ENCODE data around the gene CXCL1.

CXCL1 gene

DNA sequence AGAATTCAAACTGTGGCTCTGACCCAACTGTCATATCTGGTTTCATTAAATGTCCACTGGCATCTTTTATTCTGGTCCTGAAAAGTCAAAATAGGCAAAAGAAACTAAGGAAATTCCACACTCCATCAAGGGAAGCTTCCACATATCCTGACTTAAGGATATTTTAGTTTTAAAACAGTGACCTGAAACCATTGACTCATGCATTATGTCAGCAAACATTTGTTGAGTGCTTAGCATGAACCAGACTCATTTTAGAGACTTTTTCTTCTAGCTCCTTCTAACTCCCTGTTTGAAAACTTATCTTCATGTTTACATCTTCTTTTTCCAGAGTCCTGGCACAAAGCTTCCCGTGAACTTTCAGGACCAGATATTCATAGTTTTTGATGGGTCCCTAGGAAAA is 6.9 kb upstream of the CXCL1 start:
- H3K27ac ChIP-seq, result no peak overlapping the region
- TF ChIP-seq, protein P1, sequence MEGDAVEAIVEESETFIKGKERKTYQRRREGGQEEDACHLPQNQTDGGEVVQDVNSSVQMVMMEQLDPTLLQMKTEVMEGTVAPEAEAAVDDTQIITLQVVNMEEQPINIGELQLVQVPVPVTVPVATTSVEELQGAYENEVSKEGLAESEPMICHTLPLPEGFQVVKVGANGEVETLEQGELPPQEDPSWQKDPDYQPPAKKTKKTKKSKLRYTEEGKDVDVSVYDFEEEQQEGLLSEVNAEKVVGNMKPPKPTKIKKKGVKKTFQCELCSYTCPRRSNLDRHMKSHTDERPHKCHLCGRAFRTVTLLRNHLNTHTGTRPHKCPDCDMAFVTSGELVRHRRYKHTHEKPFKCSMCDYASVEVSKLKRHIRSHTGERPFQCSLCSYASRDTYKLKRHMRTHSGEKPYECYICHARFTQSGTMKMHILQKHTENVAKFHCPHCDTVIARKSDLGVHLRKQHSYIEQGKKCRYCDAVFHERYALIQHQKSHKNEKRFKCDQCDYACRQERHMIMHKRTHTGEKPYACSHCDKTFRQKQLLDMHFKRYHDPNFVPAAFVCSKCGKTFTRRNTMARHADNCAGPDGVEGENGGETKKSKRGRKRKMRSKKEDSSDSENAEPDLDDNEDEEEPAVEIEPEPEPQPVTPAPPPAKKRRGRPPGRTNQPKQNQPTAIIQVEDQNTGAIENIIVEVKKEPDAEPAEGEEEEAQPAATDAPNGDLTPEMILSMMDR (conservative IDR thresholded peaks at IDR 0.05), result no peak
- TF ChIP-seq ZFX (IDR thresholded peaks at IDR 0.05), result no peak

DNA sequence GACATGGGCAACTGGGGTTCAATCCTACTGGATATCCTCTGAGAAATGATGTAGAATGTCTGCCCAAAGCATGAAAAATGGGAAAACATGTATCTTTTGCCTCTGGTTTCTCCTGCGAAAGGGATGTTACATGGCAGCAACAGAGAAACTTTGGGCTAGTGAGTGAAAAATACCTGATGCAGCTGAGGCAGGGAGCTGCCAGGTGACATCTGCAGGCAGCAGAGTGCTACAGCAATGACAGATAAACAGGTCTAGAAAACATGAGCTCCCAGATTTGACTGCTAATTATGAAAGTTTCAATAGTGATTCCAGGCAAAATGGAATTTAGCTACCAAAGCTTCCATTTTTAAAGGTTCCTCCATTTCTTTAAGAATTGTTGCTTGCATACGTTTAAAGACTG is 4.8 kb upstream of the CXCL1 start:
- no peak overlapping the region for H3K27ac ChIP-seq
- no peak for TF ChIP-seq ZFX (IDR thresholded peaks at IDR 0.05)
- TF ChIP-seq, protein P1 (conservative IDR thresholded peaks at IDR 0.05), result peak; percentile 79

DNA sequence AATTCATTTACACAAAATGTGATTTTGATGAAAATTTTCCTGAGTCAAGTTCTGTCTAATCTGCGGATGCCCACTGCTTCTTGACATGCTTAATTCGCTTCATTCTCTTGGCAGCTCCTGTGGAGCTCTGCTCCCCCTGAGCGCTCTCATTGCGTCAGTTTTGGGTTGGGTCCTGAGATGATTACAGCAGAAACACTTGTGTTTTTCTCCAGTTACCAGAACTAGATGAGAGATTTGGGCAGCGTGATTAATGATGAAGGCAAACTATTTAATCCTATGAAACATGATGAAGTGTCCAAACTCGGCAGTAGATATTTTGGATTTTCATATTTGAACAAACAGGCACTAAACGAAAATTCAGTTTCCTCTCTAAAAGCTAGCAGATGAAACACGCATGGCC is 4.2 kb upstream of the CXCL1 start:
- H3K27ac ChIP-seq, result no peak overlapping the region
- TF ChIP-seq, protein P1 (conservative IDR thresholded peaks at IDR 0.05), result no peak
- no peak for TF ChIP-seq ZFX (IDR thresholded peaks at IDR 0.05)

DNA sequence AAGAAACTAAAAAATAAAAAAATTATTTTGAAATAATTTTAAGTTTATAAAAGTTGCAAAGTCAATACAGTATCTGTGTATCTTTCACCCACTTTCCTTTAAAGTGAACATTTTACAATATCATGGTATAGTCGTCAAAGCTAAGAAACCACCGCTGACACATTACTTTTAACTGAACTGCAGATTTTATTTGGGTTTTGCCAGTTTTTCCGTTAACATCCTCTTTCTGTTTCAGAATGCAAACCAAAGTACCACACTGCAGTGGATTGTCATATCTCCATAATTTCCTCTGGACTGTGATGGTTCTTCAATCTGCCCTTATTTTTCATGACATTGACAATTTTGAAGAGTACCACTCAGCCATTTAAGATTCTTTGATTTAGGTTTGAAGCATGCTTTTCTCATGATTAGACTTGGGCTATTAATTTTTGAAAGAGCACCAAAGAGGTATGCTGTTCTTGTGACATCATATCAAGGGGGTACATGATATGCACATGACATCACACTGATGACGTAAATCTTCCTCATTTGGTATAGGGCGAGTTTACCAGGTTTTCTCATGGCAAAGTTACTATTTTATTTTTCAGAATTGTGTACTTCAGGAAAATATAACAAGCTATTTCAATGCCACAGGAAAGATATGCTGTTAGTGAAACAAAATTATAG is 3.6 kb upstream of the CXCL1 start:
- TF ChIP-seq, protein P1 (conservative IDR thresholded peaks at IDR 0.05), result no peak
- TF ChIP-seq ZFX (IDR thresholded peaks at IDR 0.05), result no peak
- H3K27ac ChIP-seq, result no peak overlapping the region

DNA sequence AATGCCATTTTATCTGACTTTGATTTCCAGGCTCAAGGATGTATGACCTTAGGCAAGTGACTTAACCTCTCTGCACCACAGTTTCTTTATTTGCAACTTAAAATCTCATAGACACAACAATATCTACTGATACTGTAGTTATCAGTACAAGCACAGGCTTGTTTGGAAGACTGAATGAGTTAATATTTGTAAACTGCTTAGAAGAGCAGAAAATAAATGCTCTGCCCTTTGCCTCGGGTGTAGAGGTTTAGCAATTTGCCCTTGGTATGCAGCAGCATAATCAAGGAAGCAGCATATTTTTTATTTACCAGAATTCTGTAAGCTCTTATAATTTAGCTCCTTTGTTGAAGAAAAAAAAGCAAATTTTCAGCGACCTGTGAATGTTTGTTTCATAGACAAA is 2.9 kb upstream of the CXCL1 start:
- TF ChIP-seq, protein P1 (conservative IDR thresholded peaks at IDR 0.05), result no peak
- TF ChIP-seq ZFX (IDR thresholded peaks at IDR 0.05), result no peak
- H3K27ac ChIP-seq, result no peak overlapping the region

DNA sequence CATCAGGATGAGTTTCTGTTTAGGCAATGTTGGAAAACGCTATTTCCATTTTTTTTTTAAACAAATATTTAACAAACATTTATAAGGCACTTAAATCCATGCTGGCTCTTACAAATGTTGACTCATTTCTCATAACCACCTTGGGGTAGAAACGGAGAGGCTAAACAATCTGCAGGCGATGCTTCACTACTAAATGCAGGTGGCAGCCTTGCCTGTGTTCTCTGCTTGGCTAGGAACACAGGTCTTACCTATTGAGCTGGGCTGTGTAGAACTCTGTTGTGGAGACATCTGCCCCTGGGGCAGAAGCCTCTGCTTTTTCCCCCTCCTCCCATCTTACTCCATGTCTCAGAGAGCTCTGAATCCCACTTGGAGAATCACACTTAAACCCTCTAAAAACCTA is 1.4 kb upstream of the CXCL1 start:
- H3K27ac ChIP-seq, result no peak overlapping the region

More for the DNA sequence above, 1.4 kb upstream of the CXCL1 start:
- no peak for TF ChIP-seq ZFX (IDR thresholded peaks at IDR 0.05)
- TF ChIP-seq, protein P1 (conservative IDR thresholded peaks at IDR 0.05), result no peak

Data from C4-2B (cell line).